Esophagus (tissue), 2 donors: ENCODE data around the gene GRM1. TPM values are rescaled to one million over a fixed set of nuclear protein-coding genes. Genes with fewer than 3 reads are reported as not detected.

Experiments used
- H3K27ac ChIP-seq, 2 donors: one replicate each; pipeline ENCODE4 v1.5.1; 2013; ENCODE audit warnings: low read depth in 2 of 2, mild to moderate bottlenecking in 2 of 2, inconsistent platforms in 1 of 2, low read length in 1 of 2, moderate library complexity in 1 of 2
- H3K27me3 ChIP-seq, 2 donors: one replicate each; pipeline ENCODE4 v1.6.1; 2013; ENCODE audit warnings: low read length in 2 of 2, control low read depth in 1 of 2, mild to moderate bottlenecking in 1 of 2; ENCODE audit not compliant: insufficient read depth in 2 of 2, control insufficient read depth in 1 of 2
- H3K36me3 ChIP-seq, 2 donors: one replicate each; pipeline ENCODE4 v1.6.1; 2013; ENCODE audit warnings: low read length in 1 of 2; ENCODE audit not compliant: control insufficient read depth in 2 of 2, insufficient read depth in 2 of 2
- H3K4me1 ChIP-seq, 2 donors: one replicate each; pipeline ENCODE4 v1.6.1; 2013; ENCODE audit warnings: low read length in 1 of 2; ENCODE audit not compliant: control insufficient read depth in 2 of 2, insufficient read depth in 2 of 2
- H3K4me3 ChIP-seq, 2 donors: one replicate each; pipeline ENCODE4 v1.5.1; 2013; ENCODE audit warnings: low read length in 2 of 2, mild to moderate bottlenecking in 2 of 2, low read depth in 1 of 2, moderate library complexity in 1 of 2
- H3K9me3 ChIP-seq, 2 donors: one replicate each; pipeline ENCODE4 v1.6.1; 2013; ENCODE audit warnings: mild to moderate bottlenecking in 2 of 2, low read depth in 1 of 2, low read length in 1 of 2, moderate library complexity in 1 of 2; ENCODE audit not compliant: control insufficient read depth in 2 of 2, insufficient read depth in 1 of 2
- WGBS, 2 donors: extraction: QIAGEN DNeasy Blood & Tissue Kit; methylation state at CpG; one replicate each; pipeline ENCODE4 v1.1.7; 2013; 5-methylcytosine and 5-hydroxymethylcytosine counted together
- polyA plus RNA-seq, 2 donors: library from polyadenylated mRNA; stranded (reverse); fragments of 200-250 nt; gene quantifications; one replicate each; pipeline ENCODE4 v1.2.3, GENCODE V29; 2013
- donor health status: healthy with polysubstance abuse.
- donor health status: Bipolar disorder and iron deficiency.

The GRM1 gene
- polyA plus RNA-seq, 2 donors, result 0.01 TPM; not detected in 1

GRCh38 chr6:146339716-146340115 is 310.9 kb downstream of the GRM1 start:
- WGBS, 2 donors, result 30 to 38% methylated on average over 4 of the region's 4 CpGs
- Histone ChIP-seq H3K27ac (no peak overlapping the region), H3K4me1 (peaks cover 0 to 2% of the 10 kb centered on the region in 2 donors), H3K9me3 (no peaks in the 10 kb centered on the region), H3K4me3 (no peak overlapping the region), H3K27me3 (no peaks in the 10 kb centered on the region), H3K36me3 (no peaks in the 10 kb centered on the region)

- H3K36me3 ChIP-seq, result no peaks in the 10 kb centered on the region
- 89 to 90% methylated on average over 7 of the region's 7 CpGs for WGBS, 2 donors
- no peak overlapping the region for H3K4me3 ChIP-seq
- H3K4me1 ChIP-seq, result peaks cover 0 to 2% of the 10 kb centered on the region in 2 donors
- H3K9me3 ChIP-seq, result no peaks in the 10 kb centered on the region
- H3K27ac ChIP-seq, result no peak overlapping the region
- no peaks in the 10 kb centered on the region for H3K27me3 ChIP-seq
These were observed 312.8 kb downstream of the GRM1 start for GRCh38 chr6:146341493-146342230.

- no peaks in the 10 kb centered on the region for H3K4me1 ChIP-seq
- 40 to 61% methylated on average over 1 of the region's 1 CpG for WGBS, 2 donors
- no peaks in the 10 kb centered on the region for H3K27me3 ChIP-seq
- no peaks in the 10 kb centered on the region for H3K9me3 ChIP-seq
- H3K27ac ChIP-seq, result no peak overlapping the region
- H3K4me3 ChIP-seq, result no peak overlapping the region
- no peaks in the 10 kb centered on the region for H3K36me3 ChIP-seq
These were observed 316.7 kb downstream of the GRM1 start for GRCh38 chr6:146345598-146345997.

GRCh38 chr6:146347090-146347489 is 318.2 kb downstream of the GRM1 start:
- H3K4me1 ChIP-seq, result no peaks in the 10 kb centered on the region
- no peak overlapping the region for H3K27ac ChIP-seq
- no peaks in the 10 kb centered on the region for H3K9me3 ChIP-seq
- WGBS, 2 donors, result 81 to 84% methylated on average over 2 of the region's 2 CpGs
- no peaks in the 10 kb centered on the region for H3K27me3 ChIP-seq
- no peaks in the 10 kb centered on the region for H3K36me3 ChIP-seq
- no peak overlapping the region for H3K4me3 ChIP-seq

- Histone ChIP-seq H3K27me3 (no peaks in the 10 kb centered on the region), H3K4me3 (no peak overlapping the region), H3K36me3 (no peaks in the 10 kb centered on the region), H3K4me1 (no peaks in the 10 kb centered on the region), H3K27ac (no peak overlapping the region), H3K9me3 (no peaks in the 10 kb centered on the region)
- 89 to 91% methylated on average over 3 of the region's 3 CpGs for WGBS, 2 donors
These were observed 318.8 kb downstream of the GRM1 start for GRCh38 chr6:146347690-146348089.

- Histone ChIP-seq H3K4me1 (no peaks in the 10 kb centered on the region), H3K27me3 (no peaks in the 10 kb centered on the region), H3K9me3 (no peaks in the 10 kb centered on the region), H3K36me3 (no peaks in the 10 kb centered on the region), H3K27ac (no peak overlapping the region), H3K4me3 (no peak overlapping the region)
- WGBS, 2 donors, result 43 to 54% methylated on average over 3 of the region's 3 CpGs
These were observed 322.2 kb downstream of the GRM1 start for GRCh38 chr6:146351018-146351417.

- 76 to 81% methylated on average over 5 of the region's 5 CpGs for WGBS, 2 donors
- H3K36me3 ChIP-seq, result no peaks in the 10 kb centered on the region
- H3K27ac ChIP-seq, result no peak overlapping the region
- no peak overlapping the region for H3K4me3 ChIP-seq
- no peaks in the 10 kb centered on the region for H3K9me3 ChIP-seq
- no peaks in the 10 kb centered on the region for H3K27me3 ChIP-seq
- no peaks in the 10 kb centered on the region for H3K4me1 ChIP-seq
These were observed 323.3 kb downstream of the GRM1 start for GRCh38 chr6:146352163-146352562.

GRCh38 chr6:146354451-146354850 is 325.6 kb downstream of the GRM1 start:
- Histone ChIP-seq H3K4me3 (no peak overlapping the region), H3K36me3 (no peaks in the 10 kb centered on the region), H3K27ac (no peak overlapping the region), H3K4me1 (no peaks in the 10 kb centered on the region), H3K9me3 (no peaks in the 10 kb centered on the region), H3K27me3 (no peaks in the 10 kb centered on the region)
- WGBS, 2 donors, result 65 to 74% methylated on average over 3 of the region's 3 CpGs

- WGBS, 2 donors, result 35 to 48% methylated on average over 4 of the region's 4 CpGs
- H3K27me3 ChIP-seq, result no peaks in the 10 kb centered on the region
- H3K4me1 ChIP-seq, result no peaks in the 10 kb centered on the region
- H3K4me3 ChIP-seq, result no peak overlapping the region
- no peak overlapping the region for H3K27ac ChIP-seq
- no peaks in the 10 kb centered on the region for H3K36me3 ChIP-seq
- no peaks in the 10 kb centered on the region for H3K9me3 ChIP-seq
These were observed 326.7 kb downstream of the GRM1 start for GRCh38 chr6:146355521-146356100.
